Lung (tissue), 12 donors: ENCODE data around the gene KRT25. TPM values are rescaled to one million over a fixed set of nuclear protein-coding genes. Genes with fewer than 3 reads are reported as not detected.

Experiments
- ATAC-seq: fragments of 200-7000 bp; cut with Tn5 transposase; one replicate; pipeline ENCODE4 v1.9.1; 2020; ENCODE audit warnings: moderate number of reproducible peaks; ENCODE audit not compliant: insufficient read depth, low FRiP score
- DNase-seq, 3 donors: peaks; one replicate each; pipeline ENCODE4 v3.0.0-alpha.2; 2013 to 2017
- H3K27ac ChIP-seq, 2 donors: one replicate each; pipeline ENCODE4 v1.5.1; 2013; ENCODE audit warnings: mild to moderate bottlenecking in 2 of 2, moderate library complexity in 2 of 2, control low read depth in 1 of 2, inconsistent platforms in 1 of 2, low read depth in 1 of 2, low read length in 1 of 2
- H3K27me3 ChIP-seq, 3 donors: one replicate each; pipeline ENCODE4 v1.5.1; 2013; ENCODE audit warnings: low read length in 2 of 3; ENCODE audit not compliant: control insufficient read depth in 3 of 3, insufficient read depth in 3 of 3
- H3K36me3 ChIP-seq, 4 donors: one replicate each; pipeline ENCODE4 v1.5.1; 2013; ENCODE audit warnings: low read length in 4 of 4, mild to moderate bottlenecking in 1 of 4, moderate library complexity in 1 of 4; ENCODE audit not compliant: control insufficient read depth in 4 of 4, insufficient read depth in 4 of 4
- H3K4me1 ChIP-seq, 5 donors: one replicate each; pipeline ENCODE4 v1.5.1; 2013; ENCODE audit warnings: low read length in 5 of 5, mild to moderate bottlenecking in 2 of 5, moderate library complexity in 1 of 5; ENCODE audit not compliant: control insufficient read depth in 5 of 5, insufficient read depth in 5 of 5
- H3K4me3 ChIP-seq: one replicate; pipeline ENCODE4 v1.5.1; 2013; ENCODE audit warnings: mild to moderate bottlenecking, control low read depth, moderate library complexity
- H3K9ac ChIP-seq, 2 donors: one replicate each; pipeline ENCODE4 v1.5.1; 2013; ENCODE audit warnings: low read length in 2 of 2, control low read depth in 1 of 2; ENCODE audit not compliant: insufficient read depth in 1 of 2
- H3K9me3 ChIP-seq, 4 donors: one replicate each; pipeline ENCODE4 v1.5.1; 2013; ENCODE audit warnings: low read length in 3 of 4, mild to moderate bottlenecking in 1 of 4, moderate library complexity in 1 of 4; ENCODE audit not compliant: control insufficient read depth in 4 of 4, insufficient read depth in 3 of 4
- CTCF ChIP-seq: IDR thresholded peaks from 2 replicates; pipeline ENCODE4 v1.5.1; 2012; ENCODE audit warnings: mild to moderate bottlenecking; ENCODE audit errors: control extremely low read depth, extremely low read depth
- WGBS, 2 donors: extraction: QIAGEN DNeasy Blood & Tissue Kit; methylation state at CpG; one replicate each; pipeline ENCODE4 v1.1.7; 2013; 5-methylcytosine and 5-hydroxymethylcytosine counted together
- polyA plus RNA-seq, 2 donors: library from polyadenylated mRNA; stranded (reverse); fragments of 200-250 nt; gene quantifications; one replicate each; pipeline ENCODE4 v1.2.1, GENCODE V29; 2013
- total RNA-seq, 2 donors: library from RNA; depleted of rRNA in 1 of 2; stranded (reverse); fragments of >200 nt in 1 of 2; gene quantifications; one replicate each; pipeline ENCODE4 v1.2.1, GENCODE V29; 2014 to 2021
- donor health status: control.
- donor health status: control.
- donor health status: Bipolar disorder and iron deficiency.
- donor health status: healthy.
- donor health status: DM: yes; HTN: yes; CAD: no.

KRT25 gene
- total and polyA plus RNA-seq, 4 donors, result not detected

GRCh38 chr17:40765657-40766056 is 10.5 kb upstream of the KRT25 start:
- ATAC-seq (no peak), DNase-seq (no peak)
- Histone ChIP-seq H3K4me3 (no peak overlapping the region), H3K9ac (no peak overlapping the region), H3K27ac (no peak overlapping the region), H3K36me3 (no peaks in the 10 kb centered on the region), H3K4me1 (no peaks in the 10 kb centered on the region), H3K27me3 (peaks cover 0 to 4% (median 0%) of the 10 kb centered on the region in 3 donors), H3K9me3 (peaks cover 0 to 10% (median 5%) of the 10 kb centered on the region in 4 donors)
- WGBS, 2 donors, result 90% methylated on average over 2 of the region's 2 CpGs
- TF ChIP-seq CTCF, result no peak

- DNase-seq (no peak), ATAC-seq (no peak)
- Histone ChIP-seq H3K36me3 (no peaks in the 10 kb centered on the region), H3K27ac (no peak overlapping the region), H3K4me3 (no peak overlapping the region), H3K27me3 (no peaks in the 10 kb centered on the region), H3K9ac (no peak overlapping the region), H3K4me1 (no peaks in the 10 kb centered on the region), H3K9me3 (peaks cover 0 to 12% (median 5%) of the 10 kb centered on the region in 4 donors)
- 84 to 96% methylated on average over 1 of the region's 1 CpG for WGBS, 2 donors
- TF ChIP-seq CTCF, result no peak
These were observed 8.6 kb upstream of the KRT25 start for GRCh38 chr17:40763752-40764151.

GRCh38 chr17:40760105-40761016 is 5.2 kb upstream of the KRT25 start:
- TF ChIP-seq CTCF, result no peak
- Histone ChIP-seq H3K36me3 (no peaks in the 10 kb centered on the region), H3K4me1 (no peaks in the 10 kb centered on the region), H3K27ac (no peak overlapping the region), H3K9me3 (peaks cover 0 to 12% (median 5%) of the 10 kb centered on the region in 4 donors), H3K27me3 (no peaks in the 10 kb centered on the region), H3K4me3 (no peak overlapping the region), H3K9ac (no peak overlapping the region)
- 41 to 56% methylated on average over 1 of the region's 1 CpG for WGBS, 2 donors
- DNase-seq, result no peak
- ATAC-seq, result no peak
